H1 (cell line): ENCODE measurements around the gene MED12L. TPM values are rescaled to one million over a fixed set of nuclear protein-coding genes. Genes with fewer than 3 reads are reported as not detected.

Source experiments
- FOSL1 ChIP-seq: IDR thresholded peaks from 2 replicates; pipeline ENCODE4 v1.6.1; 2011; ENCODE audit warnings: mild to moderate bottlenecking, low read depth, low read length, moderate library complexity; ENCODE audit not compliant: insufficient read depth
- SIRT6 ChIP-seq: IDR thresholded peaks from one replicate; pipeline ENCODE4 v1.7.1; 2012; ENCODE audit warnings: low read length, inconsistent platforms
- polyA plus RNA-seq, 7 experiments: library from polyadenylated mRNA; depleted of rRNA in 3 of 7; stranded (reverse) in 5 of 7; unstranded in 2 of 7; fragments of >200 nt in 5 of 7; fragments of 200-250 nt in 2 of 7; gene quantifications; 1 replicate in 5 of 7; 2 replicates in 1 of 7; 4 replicates in 1 of 7; pipeline versions ENCODE4 v1.2.1 to v1.2.3, GENCODE V29; 2011 to 2013; ENCODE audit warnings: missing spikeins in 2 of 7, mixed read lengths in 2 of 7
- total RNA-seq: library from RNA; stranded (reverse); fragmentation: NEBNext Ultra II Directional; extraction: Animal tissue kit (Norgen Biotek cat#: 25700); gene quantifications from 2 replicates; pipeline ENCODE4 v1.2.1, GENCODE V29; 2021
- TF ChIP-seq, protein P1 (sequence below): IDR thresholded peaks from 2 replicates; pipeline ENCODE4 v1.6.1; 2012; ENCODE audit warnings: inconsistent platforms

MED12L gene
- total and polyA plus RNA-seq, 2 of the 8 experiments (the other 6 are each of a cell fraction or from before 2014, with no cell fraction given), result 3.6 to 26.2 TPM

DNA sequence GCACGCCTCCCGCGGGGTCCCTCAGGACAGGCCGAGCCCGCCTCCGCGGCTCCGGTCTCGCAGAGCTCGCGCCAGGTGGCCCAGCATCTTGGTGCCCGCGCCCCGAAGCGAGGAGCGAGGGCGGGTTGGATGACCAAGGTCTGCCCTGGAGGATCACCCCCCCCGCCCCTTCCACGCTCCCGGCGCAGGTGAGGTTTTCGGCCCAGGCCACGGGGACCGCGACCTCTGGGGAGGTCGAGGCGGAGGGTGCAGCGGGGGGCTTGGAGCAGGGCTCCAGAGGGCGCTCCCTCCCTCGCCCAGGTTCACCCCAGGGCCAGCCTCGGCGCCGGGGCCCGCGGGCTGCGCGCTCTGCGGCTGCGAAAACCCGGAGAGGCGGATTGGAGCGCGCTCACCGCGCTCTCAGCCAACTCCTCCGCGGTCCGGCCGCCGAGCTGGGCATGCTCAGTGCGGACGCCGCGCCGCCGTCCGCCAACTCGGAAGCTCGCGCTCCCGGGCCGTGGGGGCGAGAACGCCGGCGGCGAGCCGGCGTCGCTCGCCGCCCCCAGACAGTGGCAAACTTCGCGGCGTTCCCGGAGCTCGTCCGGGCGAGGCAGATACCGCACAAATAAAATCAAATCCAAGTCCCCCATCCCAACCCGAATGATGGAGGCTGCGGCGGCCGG is at the start of gene MED12L (continued):
- TF ChIP-seq FOSL1 (no peak), SIRT6 (no peak)
- TF ChIP-seq, protein P1, sequence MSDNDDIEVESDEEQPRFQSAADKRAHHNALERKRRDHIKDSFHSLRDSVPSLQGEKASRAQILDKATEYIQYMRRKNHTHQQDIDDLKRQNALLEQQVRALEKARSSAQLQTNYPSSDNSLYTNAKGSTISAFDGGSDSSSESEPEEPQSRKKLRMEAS, result no peak; the same call in 1 of the 2 replicates
